Activated CD8-positive, alpha-beta T cell treated with anti-CD3 and anti-CD28 coated beads, Interleukin-2, amount 10 ng/mL, durations not matched to agents 7 days and 5 days (primary cell): ENCODE measurements around the gene BPIFB2. TPM values are rescaled to one million over a fixed set of nuclear protein-coding genes. Genes with fewer than 3 reads are reported as not detected.

ENCODE experiments used
- ATAC-seq: fragments of 150-1000 bp; cut with Tn5 transposase; one replicate; pipeline ENCODE4 v1.10.0; 2021; ENCODE audit warnings: moderate library complexity
- CTCF ChIA-PET: fragments of 350-600 bp; sonication (Branson Sonifier 250); formaldehyde crosslinking; loops from one replicate; lab custom pipeline; 2021; ENCODE audit warnings: antibody characterized with exemption; lab: Charles Lee
- POLR2A ChIA-PET: fragments of 350-600 bp; sonication (Branson Sonifier 250); formaldehyde crosslinking; loops from one replicate; lab custom pipeline; 2021; ENCODE audit warnings: antibody characterized with exemption; lab: Charles Lee
- DNase-seq: peaks from one replicate; pipeline ENCODE4 v3.0.0-alpha.2; 2020
- H3K27ac Mint-ChIP-seq: one replicate; pipeline ENCODE4 v1.8.0; 2021; ENCODE audit warnings: mild to moderate bottlenecking, mixed read lengths
- H3K27me3 Mint-ChIP-seq: one replicate; pipeline ENCODE4 v1.8.0; 2021; ENCODE audit warnings: low read depth, mixed read lengths
- H3K36me3 Mint-ChIP-seq: one replicate; pipeline ENCODE4 v1.8.0; 2021; ENCODE audit warnings: low read depth, mixed read lengths
- H3K4me1 Mint-ChIP-seq: one replicate; pipeline ENCODE4 v1.8.0; 2021; ENCODE audit warnings: low read depth, mixed read lengths
- H3K4me3 Mint-ChIP-seq: one replicate; pipeline ENCODE4 v1.8.0; 2021; ENCODE audit warnings: mild to moderate bottlenecking, mixed read lengths
- H3K9me3 Mint-ChIP-seq: one replicate; pipeline ENCODE4 v1.8.0; 2022; ENCODE audit warnings: mixed read lengths; ENCODE audit not compliant: insufficient read depth
- total RNA-seq, 2 experiments: library from RNA; stranded (reverse); gene quantifications; one replicate each; pipeline ENCODE4 v1.2.3, GENCODE V29; 2021

The BPIFB2 gene
- total RNA-seq, 2 experiments from 2014 or later: not detected

DNA sequence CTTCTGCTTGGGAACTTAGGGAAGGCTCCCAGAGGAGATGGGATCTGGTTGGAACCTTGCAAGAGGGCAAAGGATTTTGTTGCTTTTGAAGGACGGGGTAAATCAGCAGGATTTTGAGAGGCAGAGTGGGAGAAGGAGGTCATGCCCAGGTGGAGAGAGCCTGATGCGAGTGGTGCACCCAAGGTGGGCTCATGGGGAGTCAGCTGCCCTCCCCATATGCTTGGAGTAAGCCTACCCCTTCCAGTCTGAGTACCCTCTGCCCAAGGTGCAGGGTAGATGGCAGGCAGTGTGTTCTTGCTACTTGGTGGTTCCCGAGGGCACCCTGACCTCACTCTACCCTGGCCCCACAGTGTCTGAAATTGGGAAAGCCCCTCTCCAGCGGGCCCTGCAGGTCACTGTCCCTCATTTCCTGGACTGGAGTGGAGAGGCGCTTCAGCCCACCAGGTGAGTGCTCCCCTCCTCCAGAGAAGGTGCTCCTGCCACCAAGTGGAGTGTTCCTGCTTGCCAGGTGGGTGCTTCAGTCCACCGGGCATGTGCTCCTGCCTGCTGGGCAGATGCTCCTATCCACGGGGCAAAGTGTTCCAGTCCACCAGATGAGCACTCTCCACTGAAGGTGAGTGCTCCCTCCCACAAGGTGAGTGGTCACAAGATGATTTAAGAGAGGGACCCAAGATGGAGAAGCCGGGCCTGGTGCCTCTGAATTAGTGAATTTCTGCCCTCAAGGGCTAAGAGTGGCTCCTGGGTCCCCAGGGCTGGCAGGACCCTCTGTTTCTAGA, 3.4 kb downstream of the BPIFB2 start:
- Mint-ChIP-seq H3K9me3 (no peaks in the 10 kb centered on the region), H3K36me3 (no peaks in the 10 kb centered on the region), H3K27me3 (no peaks in the 10 kb centered on the region), H3K4me3 (no peak overlapping the region), H3K27ac (no peak overlapping the region), H3K4me1 (no peaks in the 10 kb centered on the region)
- DNase-seq (no peak), ATAC-seq (no peak)
- POLR2A ChIA-PET: interaction anchor here (0.5 kb wide), 1 partner anchor 1213 kb away, joined by 3 read pairs; no protein-coding TSS in a partner anchor
- CTCF ChIA-PET: no interaction called here

DNA sequence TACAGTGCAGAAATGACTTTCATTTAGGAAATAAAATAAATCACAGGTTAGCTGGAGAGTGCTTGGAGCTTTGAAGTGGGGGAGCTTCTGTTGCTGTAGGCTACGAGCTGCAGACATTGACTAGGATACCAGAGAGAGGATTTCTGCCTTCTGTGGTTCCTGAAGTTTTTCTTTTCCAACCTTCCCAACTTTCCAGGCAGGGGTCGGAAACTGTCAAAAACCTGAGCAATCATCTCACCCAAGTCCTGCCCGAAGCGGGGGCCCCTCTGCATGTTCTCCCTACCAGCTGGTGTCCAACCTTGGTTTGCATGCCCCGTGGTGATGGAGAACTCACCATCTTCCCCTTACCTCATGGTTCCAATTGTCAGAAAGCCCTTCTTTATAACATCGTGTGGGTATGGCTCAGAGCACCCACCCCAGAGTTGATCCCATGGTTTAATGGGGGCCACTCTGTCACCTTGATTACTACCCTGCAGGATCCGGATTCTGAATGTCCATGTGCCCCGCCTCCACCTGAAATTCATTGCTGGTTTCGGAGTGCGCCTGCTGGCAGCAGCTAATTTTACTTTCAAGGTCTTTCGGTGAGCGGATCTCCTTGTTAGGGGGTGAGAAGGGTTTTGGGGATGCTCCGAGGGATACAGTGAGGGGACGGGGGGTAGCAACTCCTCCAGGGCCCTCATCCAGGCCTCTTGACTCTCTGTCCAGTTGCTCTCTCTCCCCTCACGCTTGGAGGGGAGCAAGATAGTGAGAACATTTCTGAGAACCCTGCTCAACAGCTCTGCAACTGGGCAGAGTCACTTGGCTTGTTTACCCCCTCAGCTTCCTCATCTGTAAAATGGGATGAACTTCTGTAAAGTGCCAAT, 5.1 kb downstream of the BPIFB2 start:
- H3K27ac Mint-ChIP-seq: no peak overlapping the region
- H3K4me1 Mint-ChIP-seq: no peaks in the 10 kb centered on the region
- no peak overlapping the region for H3K4me3 Mint-ChIP-seq
- no peak for ATAC-seq
- DNase-seq: no peak
- CTCF ChIA-PET: interaction anchor here (0.9 to 1.9 kb wide), 2 partner anchors 17 to 287 kb away, joined by 3 to 6 read pairs; no protein-coding TSS in a partner anchor
- POLR2A ChIA-PET: no interaction called here
- H3K9me3 Mint-ChIP-seq: no peaks in the 10 kb centered on the region
- no peaks in the 10 kb centered on the region for H3K36me3 Mint-ChIP-seq
- no peaks in the 10 kb centered on the region for H3K27me3 Mint-ChIP-seq

DNA sequence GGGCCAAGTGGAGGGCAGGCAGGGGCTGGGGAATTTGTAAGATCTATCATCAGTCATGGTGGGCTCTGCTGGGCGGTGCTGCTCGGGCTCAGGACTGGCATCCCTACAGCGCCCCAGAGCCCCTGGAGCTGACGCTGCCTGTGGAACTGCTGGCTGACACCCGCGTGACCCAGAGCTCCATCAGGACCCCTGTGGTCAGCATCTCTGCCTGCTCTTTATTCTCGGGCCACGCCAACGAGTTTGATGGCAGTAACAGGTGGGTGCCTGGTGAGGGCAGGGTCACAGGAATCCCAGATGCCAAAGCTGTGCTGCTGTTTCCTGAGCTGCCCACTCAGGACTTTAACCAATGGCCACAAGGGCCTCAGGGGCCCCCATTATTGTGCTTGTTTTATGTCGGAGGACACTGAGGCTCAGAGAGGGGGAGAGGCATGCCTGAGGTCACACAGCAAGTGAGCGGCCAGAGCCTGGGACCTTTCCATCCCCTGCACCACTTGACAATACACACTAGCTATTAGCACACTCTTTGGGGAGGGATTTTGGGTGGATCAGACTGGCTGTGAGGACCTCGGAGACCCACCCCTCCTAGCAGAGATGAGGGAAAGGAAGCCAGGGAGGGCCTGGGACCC, 6.3 kb downstream of the BPIFB2 start:
- no peaks in the 10 kb centered on the region for H3K36me3 Mint-ChIP-seq
- no peaks in the 10 kb centered on the region for H3K27me3 Mint-ChIP-seq
- H3K4me1 Mint-ChIP-seq: no peaks in the 10 kb centered on the region
- no peak overlapping the region for H3K27ac Mint-ChIP-seq
- ATAC-seq: no peak
- no peaks in the 10 kb centered on the region for H3K9me3 Mint-ChIP-seq
- no peak overlapping the region for H3K4me3 Mint-ChIP-seq
- DNase-seq: no peak
- ChIA-PET POLR2A (no interaction called here), CTCF (interaction anchor here (1.3 to 1.9 kb wide), 2 partner anchors 9 to 18 kb away, joined by 4 to 6 read pairs; no protein-coding TSS in a partner anchor)

DNA sequence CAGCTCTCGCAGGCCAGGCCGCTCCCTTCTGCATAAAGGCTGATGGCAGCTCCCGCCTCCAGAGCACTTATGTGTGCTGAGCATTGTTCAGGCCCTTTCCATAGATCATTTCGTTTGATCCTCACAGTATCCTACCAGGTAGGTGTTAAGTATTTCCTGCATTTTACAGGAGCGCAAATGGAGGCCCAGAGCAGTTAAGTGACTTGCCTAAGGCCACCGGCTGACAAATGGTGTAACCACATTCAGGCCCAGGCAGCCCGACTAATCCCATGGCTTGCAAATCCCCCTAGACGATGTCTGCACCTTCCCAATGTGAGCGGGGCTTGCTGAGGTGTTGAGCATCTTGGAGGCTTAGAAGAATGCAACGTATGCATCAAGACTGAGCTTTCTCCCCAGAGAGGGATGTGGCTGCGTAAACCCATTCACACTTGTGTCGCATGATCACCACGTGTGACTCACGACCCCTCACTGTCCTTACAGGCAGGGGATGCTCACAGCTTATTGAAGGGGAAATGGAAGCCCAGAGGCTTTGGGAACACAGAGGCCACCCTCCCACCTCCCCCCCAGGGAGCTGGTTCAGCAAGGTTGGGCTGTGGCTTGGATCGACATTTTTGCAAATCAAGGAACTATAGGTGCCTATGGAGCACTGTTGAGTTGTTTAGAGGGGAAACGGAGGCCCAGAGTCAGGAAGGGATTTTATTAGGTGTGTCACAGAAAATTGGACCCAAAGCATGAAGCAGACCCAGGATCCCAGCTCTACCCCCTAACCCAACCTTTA, 7.0 kb downstream of the BPIFB2 start:
- H3K27me3 Mint-ChIP-seq: no peaks in the 10 kb centered on the region
- no peaks in the 10 kb centered on the region for H3K36me3 Mint-ChIP-seq
- H3K9me3 Mint-ChIP-seq: no peaks in the 10 kb centered on the region
- no peak for DNase-seq
- no peak overlapping the region for H3K27ac Mint-ChIP-seq
- H3K4me1 Mint-ChIP-seq: no peaks in the 10 kb centered on the region
- POLR2A ChIA-PET: no interaction called here
- no peak for ATAC-seq
- H3K4me3 Mint-ChIP-seq: no peak overlapping the region
- CTCF ChIA-PET: interaction anchor here (1.3 kb wide), 1 partner anchor 9 kb away, joined by 4 read pairs; no protein-coding TSS in a partner anchor

DNA sequence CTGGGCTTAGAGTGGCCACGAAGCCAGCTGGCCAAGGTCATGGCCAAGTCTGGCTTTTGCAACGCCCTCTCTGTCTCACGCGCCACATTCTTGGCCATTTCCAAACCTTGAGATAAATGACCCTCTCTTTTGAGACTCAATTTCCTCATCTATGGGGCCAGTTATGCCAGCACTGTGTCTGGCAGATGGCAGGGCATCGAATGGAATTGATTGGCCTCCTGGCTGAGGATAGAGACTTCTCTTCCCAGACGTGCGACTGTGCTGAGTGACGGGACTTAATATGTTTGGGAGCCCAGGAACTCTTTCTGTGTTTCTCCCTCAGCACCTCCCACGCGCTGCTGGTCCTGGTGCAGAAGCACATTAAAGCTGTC, 7.6 kb downstream of the BPIFB2 start:
- Mint-ChIP-seq H3K36me3 (no peaks in the 10 kb centered on the region), H3K27ac (no peak overlapping the region), H3K4me3 (no peak overlapping the region), H3K27me3 (no peaks in the 10 kb centered on the region), H3K9me3 (no peaks in the 10 kb centered on the region), H3K4me1 (no peaks in the 10 kb centered on the region)
- ChIA-PET POLR2A (no interaction called here), CTCF (no interaction called here)
- DNase-seq: no peak
- no peak for ATAC-seq

DNA sequence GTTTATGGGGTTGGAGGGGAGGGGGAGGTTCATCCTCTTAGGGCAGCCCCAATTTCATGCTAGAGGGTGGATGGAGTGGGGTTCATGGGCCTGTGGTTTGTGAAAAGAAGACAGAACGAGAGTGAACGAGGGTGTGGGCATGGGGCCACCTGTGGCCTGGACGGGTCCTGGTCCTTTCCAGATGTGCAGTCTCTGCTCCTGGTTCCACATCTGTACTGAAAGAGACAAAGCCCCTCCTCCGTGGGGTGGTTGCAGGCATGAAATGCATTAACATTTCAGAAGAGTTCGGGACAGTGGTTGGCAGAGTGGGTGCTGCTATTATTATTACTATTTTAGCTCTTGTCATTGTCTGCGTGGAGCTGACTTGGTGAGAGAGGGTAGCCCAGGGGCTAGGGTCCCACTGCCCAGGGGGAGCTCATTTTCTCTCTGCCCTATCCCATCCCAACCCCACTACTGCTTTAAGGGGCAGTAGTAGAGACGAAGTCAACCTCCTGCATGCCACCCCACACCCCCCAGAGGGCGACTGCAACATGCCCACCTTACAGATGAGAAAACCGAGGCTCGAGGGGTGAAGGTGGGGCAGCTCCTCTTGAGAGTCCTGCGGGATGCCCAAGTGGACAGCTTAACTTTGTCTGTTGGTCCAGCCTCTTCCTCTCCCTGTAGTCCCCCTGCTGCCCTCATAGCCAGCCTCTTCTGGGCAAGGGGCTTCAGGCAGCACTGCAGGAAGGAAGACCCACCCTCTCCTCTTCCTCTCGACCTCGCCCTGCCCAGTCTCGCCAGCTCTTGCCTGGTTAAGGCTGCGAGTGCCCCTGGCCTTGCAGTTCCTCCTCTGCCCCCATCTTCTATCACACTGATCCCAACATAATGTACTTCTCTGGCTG, 8.4 kb downstream of the BPIFB2 start:
- Mint-ChIP-seq H3K27me3 (no peaks in the 10 kb centered on the region), H3K4me3 (no peak overlapping the region), H3K4me1 (no peaks in the 10 kb centered on the region), H3K27ac (peak overlapping the region; percentile 55), H3K36me3 (no peaks in the 10 kb centered on the region), H3K9me3 (no peaks in the 10 kb centered on the region)
- ChIA-PET CTCF (no interaction called here), POLR2A (interaction anchor here (0.5 to 0.6 kb wide), 2 partner anchors 259 to 325 kb away, joined by 3 to 4 read pairs; no protein-coding TSS in a partner anchor)
- ATAC-seq: no peak
- DNase-seq: no peak

DNA sequence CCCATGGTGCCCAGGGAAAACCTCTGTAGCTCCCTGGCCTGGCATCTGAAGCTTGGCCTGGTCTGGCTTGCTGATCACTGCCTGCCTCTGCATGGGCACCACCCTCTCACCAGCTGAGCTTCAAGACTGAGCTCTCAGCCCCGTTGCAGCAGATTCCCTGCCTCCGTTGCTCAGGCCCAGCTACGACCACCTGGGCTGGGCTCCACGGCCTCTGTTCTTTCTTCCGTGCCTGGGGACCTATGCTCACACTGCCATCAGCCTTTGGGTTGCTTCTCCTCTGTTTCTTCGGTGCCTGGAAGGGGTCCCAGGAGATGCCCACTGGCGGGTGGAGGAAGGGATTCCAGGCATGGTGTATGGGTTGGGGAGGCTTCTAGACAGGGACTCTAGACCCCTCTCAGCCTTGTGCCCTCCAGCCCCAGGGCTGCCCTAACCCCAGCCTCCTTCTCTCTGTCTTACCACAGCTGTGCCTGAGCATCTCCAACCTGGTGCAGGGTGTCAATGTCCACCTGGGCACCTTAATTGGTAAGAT, 9.1 kb downstream of the BPIFB2 start:
- no peak overlapping the region for H3K4me3 Mint-ChIP-seq
- POLR2A ChIA-PET: interaction anchor here (0.5 to 0.6 kb wide), 2 partner anchors 260 to 324 kb away, joined by 3 to 4 read pairs; no protein-coding TSS in a partner anchor
- no peak for ATAC-seq
- no peaks in the 10 kb centered on the region for H3K4me1 Mint-ChIP-seq
- no peaks in the 10 kb centered on the region for H3K36me3 Mint-ChIP-seq
- no peaks in the 10 kb centered on the region for H3K9me3 Mint-ChIP-seq
- H3K27me3 Mint-ChIP-seq: no peaks in the 10 kb centered on the region
- no peak overlapping the region for H3K27ac Mint-ChIP-seq
- CTCF ChIA-PET: no interaction called here
- no peak for DNase-seq

DNA sequence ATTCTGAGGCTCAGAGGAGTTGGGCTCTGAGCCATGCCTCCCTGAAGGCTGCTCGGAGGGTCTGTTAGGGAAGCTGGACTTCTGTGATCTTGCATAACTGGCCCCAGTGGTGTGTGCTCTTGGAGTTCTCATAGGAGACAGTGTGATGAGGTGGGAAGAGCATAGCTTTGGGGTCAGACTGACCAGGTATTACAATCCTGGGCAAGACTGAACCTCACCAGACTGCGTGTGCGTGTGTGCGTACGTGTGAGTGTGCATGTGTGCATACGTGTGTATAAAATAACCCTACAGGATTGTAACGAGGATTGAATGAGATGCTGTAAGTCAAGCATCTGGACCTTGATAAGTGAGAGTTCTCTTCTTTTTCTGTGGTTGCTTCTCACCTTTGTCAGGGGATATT, 10.0 kb downstream of the BPIFB2 start:
- peak overlapping the region; percentile 2 for H3K27ac Mint-ChIP-seq
- no peaks in the 10 kb centered on the region for H3K27me3 Mint-ChIP-seq
- H3K9me3 Mint-ChIP-seq: no peaks in the 10 kb centered on the region
- DNase-seq (no peak), ATAC-seq (no peak)
- POLR2A ChIA-PET: no interaction called here
- no peak overlapping the region for H3K4me3 Mint-ChIP-seq
- H3K36me3 Mint-ChIP-seq: no peaks in the 10 kb centered on the region
- CTCF ChIA-PET: no interaction called here
- H3K4me1 Mint-ChIP-seq: no peaks in the 10 kb centered on the region

DNA sequence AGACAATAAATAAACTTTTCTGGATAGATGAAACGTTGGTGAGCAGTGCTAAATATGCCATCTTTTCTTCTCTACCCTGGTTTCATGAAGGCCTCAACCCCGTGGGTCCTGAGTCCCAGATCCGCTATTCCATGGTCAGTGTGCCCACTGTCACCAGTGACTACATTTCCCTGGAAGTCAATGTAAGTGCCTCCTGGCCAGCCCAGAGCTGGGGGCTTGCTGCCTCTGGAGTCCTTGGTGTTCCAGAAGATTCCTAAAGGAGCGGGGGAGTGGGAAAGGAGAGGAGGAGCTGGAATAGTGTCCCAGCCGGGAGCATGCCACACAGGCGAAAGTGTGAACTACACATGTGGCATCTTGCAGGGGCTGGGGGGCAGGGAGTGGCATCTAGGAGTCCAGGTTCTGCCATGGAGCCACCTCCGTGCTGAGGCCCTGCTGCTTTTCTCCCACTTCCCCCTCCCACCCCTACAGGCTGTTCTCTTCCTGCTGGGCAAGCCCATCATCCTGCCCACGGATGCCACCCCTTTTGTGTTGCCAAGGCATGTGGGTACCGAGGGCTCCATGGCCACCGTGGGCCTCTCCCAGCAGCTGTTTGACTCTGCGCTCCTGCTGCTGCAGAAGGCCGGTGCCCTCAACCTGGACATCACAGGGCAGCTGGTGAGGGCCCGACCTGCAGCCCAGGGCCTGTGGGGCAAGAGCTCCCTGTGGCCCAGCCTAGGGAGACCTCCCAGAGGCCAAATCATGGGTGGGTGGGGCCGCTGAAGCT, 10.8 kb downstream of the BPIFB2 start:
- DNase-seq: no peak
- H3K9me3 Mint-ChIP-seq: no peaks in the 10 kb centered on the region
- H3K27ac Mint-ChIP-seq: no peak overlapping the region
- H3K4me3 Mint-ChIP-seq: no peak overlapping the region
- no peak for ATAC-seq
- POLR2A ChIA-PET: no interaction called here
- no peaks in the 10 kb centered on the region for H3K36me3 Mint-ChIP-seq
- no peaks in the 10 kb centered on the region for H3K4me1 Mint-ChIP-seq
- H3K27me3 Mint-ChIP-seq: no peaks in the 10 kb centered on the region
- CTCF ChIA-PET: interaction anchor here (1.7 kb wide), 1 partner anchor 14 kb away, joined by 4 read pairs; the partner anchor contains the start of gene SUN5
